ENCODE measurements around the gene ITGB6. TPM values are rescaled to one million over a fixed set of nuclear protein-coding genes. Genes with fewer than 3 reads are reported as not detected.

ITGB6 gene
- total RNA-seq, 4 donors from 2014 or later: 0.81 to 2.8 (median 1.0) TPM

GRCh38 chr2:160114020-160114419 is 86.1 kb downstream of the ITGB6 start:
- Histone ChIP-seq H3K27me3 (no peaks in the 10 kb centered on the region), H3K36me3 (no peaks in the 10 kb centered on the region), H3K4me3 (no peak overlapping the region), H3K4me1 (no peaks in the 10 kb centered on the region), H3K9me3 (no peaks in the 10 kb centered on the region), H3K27ac (no peak overlapping the region)
- in situ Hi-C loops (cut with MboI; ENCODE audit: low sequenced_read_pairs in 4 of 4): loop anchor here in 3 of 4 donors (25.0 kb wide), 2 partner anchors 848 to 873 kb away; no protein-coding TSS in a partner anchor
- no peak for TF ChIP-seq CTCF (IDR thresholded peaks at IDR 0.05 in 4 of 5, conservative IDR thresholded peaks at IDR 0.05 in 1 of 5)
- TF ChIP-seq POLR2A (IDR thresholded peaks at IDR 0.05): no peak
- DNase-seq (no peak), ATAC-seq (no peak)
- intact Hi-C loops (cut with DNase I; ENCODE audit: low total_unique reads): loop anchor here (10.0 kb wide), 2 partner anchors 161 to 211 kb away; no protein-coding TSS in a partner anchor

- no peaks in the 10 kb centered on the region for H3K9me3 ChIP-seq
- intact Hi-C loops (cut with DNase I; ENCODE audit: low total_unique reads) (loop anchor here (10.0 kb wide), 2 partner anchors 163 to 213 kb away; no protein-coding TSS in a partner anchor), in situ Hi-C loops (cut with MboI; ENCODE audit: low sequenced_read_pairs in 4 of 4) (loop anchor here in 3 of 4 donors (25.0 kb wide), 2 partner anchors 850 to 875 kb away; no protein-coding TSS in a partner anchor)
- no peaks in the 10 kb centered on the region for H3K36me3 ChIP-seq
- H3K27ac ChIP-seq: no peak overlapping the region
- TF ChIP-seq POLR2A (IDR thresholded peaks at IDR 0.05) (no peak), CTCF (IDR thresholded peaks at IDR 0.05 in 4 of 5, conservative IDR thresholded peaks at IDR 0.05 in 1 of 5) (no peak)
- ATAC-seq (no peak), DNase-seq (no peak)
- H3K4me1 ChIP-seq: no peaks in the 10 kb centered on the region
- no peak overlapping the region for H3K4me3 ChIP-seq
- no peaks in the 10 kb centered on the region for H3K27me3 ChIP-seq
These were observed 87.9 kb downstream of the ITGB6 start for GRCh38 chr2:160111951-160112798.

GRCh38 chr2:160110674-160111239 is 89.3 kb downstream of the ITGB6 start:
- peak overlapping the region in 1 of 4 donors; percentile 44 for H3K27ac ChIP-seq
- in situ Hi-C loops (cut with MboI; ENCODE audit: low sequenced_read_pairs in 4 of 4): loop anchor here in 3 of 4 donors (25.0 kb wide), 2 partner anchors 852 to 877 kb away; no protein-coding TSS in a partner anchor
- H3K4me1 ChIP-seq: no peaks in the 10 kb centered on the region
- TF ChIP-seq CTCF (IDR thresholded peaks at IDR 0.05 in 4 of 5, conservative IDR thresholded peaks at IDR 0.05 in 1 of 5) (no peak), POLR2A (IDR thresholded peaks at IDR 0.05) (no peak)
- H3K9me3 ChIP-seq: no peaks in the 10 kb centered on the region
- H3K4me3 ChIP-seq: no peak overlapping the region
- DNase-seq (no peak), ATAC-seq (no peak)
- intact Hi-C loops (cut with DNase I; ENCODE audit: low total_unique reads): loop anchor here (1.0 to 10.0 kb wide), 3 partner anchors 164 to 884 kb away; no protein-coding TSS in a partner anchor
- no peaks in the 10 kb centered on the region for H3K36me3 ChIP-seq
- H3K27me3 ChIP-seq: no peaks in the 10 kb centered on the region

- TF ChIP-seq POLR2A (IDR thresholded peaks at IDR 0.05): no peak
- peak; percentile 65 to 86 (median 75) for TF ChIP-seq CTCF (IDR thresholded peaks at IDR 0.05 in 4 of 5, conservative IDR thresholded peaks at IDR 0.05 in 1 of 5)
- in situ Hi-C loops (cut with MboI; ENCODE audit: low sequenced_read_pairs in 4 of 4): loop anchor here (10.0 to 25.0 kb wide), 3 partner anchors 852 to 877 kb away; no protein-coding TSS in a partner anchor
These were observed 90.0 kb downstream of the ITGB6 start for GRCh38 chr2:160109939-160110673.

More at GRCh38 chr2:160109939-160110673, 90.0 kb downstream of the ITGB6 start:
- H3K36me3 ChIP-seq: no peaks in the 10 kb centered on the region
- no peaks in the 10 kb centered on the region for H3K9me3 ChIP-seq
- H3K4me1 ChIP-seq: no peaks in the 10 kb centered on the region
- ATAC-seq (peak; percentile 88 to 97), DNase-seq (peak; percentile 28 to 62)
- H3K4me3 ChIP-seq: no peak overlapping the region
- H3K27ac ChIP-seq: peak overlapping the region in 2 of 4 donors; percentile 6 to 44
- no peaks in the 10 kb centered on the region for H3K27me3 ChIP-seq
- intact Hi-C loops (cut with DNase I; ENCODE audit: low total_unique reads): loop anchor here (1.0 to 10.0 kb wide), 3 partner anchors 165 to 884 kb away; no protein-coding TSS in a partner anchor
